AG04450 (cell line): ENCODE measurements around the gene THG1L. TPM values are rescaled to one million over a fixed set of nuclear protein-coding genes. Genes with fewer than 3 reads are reported as not detected.

ENCODE experiments used
- CTCF ChIA-PET: fragments of 300-600, 350-600 bp; formaldehyde crosslinking; extraction: SDS; loops from one replicate; lab custom pipeline; 2022; ENCODE audit warnings: antibody characterized with exemption, inconsistent platforms; lab: Charles Lee
- POLR2A ChIA-PET: fragments of 350-600 bp; formaldehyde crosslinking; extraction: SDS; loops from one replicate; lab custom pipeline; 2021; ENCODE audit warnings: antibody characterized with exemption, inconsistent platforms; lab: Yijun Ruan, JAX
- DNase-seq: peaks from one replicate; pipeline ENCODE4 v3.0.0-alpha.2; 2011; ENCODE audit warnings: low read depth, low spot score
- H3K27ac ChIP-seq: one replicate; pipeline ENCODE4 v1.5.1; 2012; ENCODE audit warnings: low read depth, low read length, control low read depth
- H3K27me3 ChIP-seq: one replicate; pipeline ENCODE4 v1.6.0; 2012; ENCODE audit warnings: low read length; ENCODE audit not compliant: control insufficient read depth, insufficient read depth
- H3K4me3 ChIP-seq: 2 replicates; pipeline ENCODE4 v1.5.1; 2011; ENCODE audit warnings: mild to moderate bottlenecking, low read depth, low read length, control low read depth
- H3K9me3 ChIP-seq: 2 replicates; pipeline ENCODE4 v1.5.1; 2012; ENCODE audit warnings: low read length; ENCODE audit not compliant: control insufficient read depth, insufficient read depth
- polyA plus RNA-seq: library from polyadenylated mRNA; depleted of rRNA; stranded (reverse); fragments of >200 nt; gene quantifications from 2 replicates; pipeline ENCODE4 v1.2.3, GENCODE V29; 2011
- TF ChIP-seq, protein P1 (sequence below): IDR thresholded peaks from 2 replicates; pipeline ENCODE4 v1.5.1; 2011; ENCODE audit warnings: low read depth, low read length, control low read depth, inconsistent platforms

Gene THG1L
- polyA plus RNA-seq, 1 experiment = 21.0 TPM

DNA sequence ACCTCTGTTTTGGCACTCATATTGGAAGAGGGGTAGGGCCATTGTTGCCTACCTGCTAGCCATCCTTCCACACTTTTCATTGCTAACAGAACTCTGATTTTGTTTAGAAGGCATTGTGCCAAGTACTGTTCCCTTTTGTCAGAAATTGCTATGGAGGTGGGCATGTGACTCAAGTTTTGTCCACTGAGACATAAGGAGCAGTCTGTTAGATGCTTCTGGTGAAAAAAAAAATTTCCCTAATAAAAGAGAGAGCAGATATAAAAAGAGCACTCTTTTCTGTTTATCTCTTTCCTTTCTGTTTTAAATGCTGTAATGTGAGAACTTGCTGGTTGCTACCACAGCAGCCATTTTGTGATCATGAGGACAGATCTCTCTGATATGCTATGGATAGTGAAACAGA lies 21.9 kb upstream of the THG1L start:
- Histone ChIP-seq H3K27me3 (no peaks in the 10 kb centered on the region), H3K4me3 (no peak overlapping the region), H3K27ac (no peak overlapping the region), H3K9me3 (no peaks in the 10 kb centered on the region)
- TF ChIP-seq, protein P1, sequence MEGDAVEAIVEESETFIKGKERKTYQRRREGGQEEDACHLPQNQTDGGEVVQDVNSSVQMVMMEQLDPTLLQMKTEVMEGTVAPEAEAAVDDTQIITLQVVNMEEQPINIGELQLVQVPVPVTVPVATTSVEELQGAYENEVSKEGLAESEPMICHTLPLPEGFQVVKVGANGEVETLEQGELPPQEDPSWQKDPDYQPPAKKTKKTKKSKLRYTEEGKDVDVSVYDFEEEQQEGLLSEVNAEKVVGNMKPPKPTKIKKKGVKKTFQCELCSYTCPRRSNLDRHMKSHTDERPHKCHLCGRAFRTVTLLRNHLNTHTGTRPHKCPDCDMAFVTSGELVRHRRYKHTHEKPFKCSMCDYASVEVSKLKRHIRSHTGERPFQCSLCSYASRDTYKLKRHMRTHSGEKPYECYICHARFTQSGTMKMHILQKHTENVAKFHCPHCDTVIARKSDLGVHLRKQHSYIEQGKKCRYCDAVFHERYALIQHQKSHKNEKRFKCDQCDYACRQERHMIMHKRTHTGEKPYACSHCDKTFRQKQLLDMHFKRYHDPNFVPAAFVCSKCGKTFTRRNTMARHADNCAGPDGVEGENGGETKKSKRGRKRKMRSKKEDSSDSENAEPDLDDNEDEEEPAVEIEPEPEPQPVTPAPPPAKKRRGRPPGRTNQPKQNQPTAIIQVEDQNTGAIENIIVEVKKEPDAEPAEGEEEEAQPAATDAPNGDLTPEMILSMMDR = no peak
- ChIA-PET CTCF (interaction anchor here (0.9 to 1.4 kb wide), 3 partner anchors 34 to 278 kb away, joined by 3 to 6 read pairs (median 4); partner anchors contain the start of gene LSM11), POLR2A (no interaction called here)
- DNase-seq = no peak

DNA sequence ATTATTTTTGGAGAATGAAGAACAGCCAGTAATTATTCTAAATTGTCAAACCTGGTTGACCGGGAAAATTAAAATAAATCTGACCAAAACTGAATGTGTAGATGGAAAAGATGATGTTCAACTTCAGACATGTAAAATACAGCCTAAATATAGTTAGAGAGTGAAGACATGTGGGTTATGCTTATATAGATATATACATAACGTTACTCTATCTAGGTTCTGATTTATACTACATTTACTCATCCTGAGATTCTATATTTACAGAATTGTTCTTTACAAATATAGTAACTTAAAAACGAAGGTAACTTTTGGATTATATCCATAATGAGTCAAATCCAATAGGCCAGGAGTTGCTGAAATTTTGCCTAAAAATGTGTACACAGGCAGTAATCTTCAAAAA lies 20.8 kb upstream of the THG1L start:
- ChIA-PET POLR2A (no interaction called here), CTCF (interaction anchor here (1.8 kb wide), 1 partner anchor 33 kb away, joined by 6 read pairs; the partner anchor contains the start of gene LSM11)
- Histone ChIP-seq H3K27me3 (no peaks in the 10 kb centered on the region), H3K27ac (no peak overlapping the region), H3K9me3 (no peaks in the 10 kb centered on the region), H3K4me3 (no peak overlapping the region)
- TF ChIP-seq, protein P1 = no peak
- DNase-seq = no peak

DNA sequence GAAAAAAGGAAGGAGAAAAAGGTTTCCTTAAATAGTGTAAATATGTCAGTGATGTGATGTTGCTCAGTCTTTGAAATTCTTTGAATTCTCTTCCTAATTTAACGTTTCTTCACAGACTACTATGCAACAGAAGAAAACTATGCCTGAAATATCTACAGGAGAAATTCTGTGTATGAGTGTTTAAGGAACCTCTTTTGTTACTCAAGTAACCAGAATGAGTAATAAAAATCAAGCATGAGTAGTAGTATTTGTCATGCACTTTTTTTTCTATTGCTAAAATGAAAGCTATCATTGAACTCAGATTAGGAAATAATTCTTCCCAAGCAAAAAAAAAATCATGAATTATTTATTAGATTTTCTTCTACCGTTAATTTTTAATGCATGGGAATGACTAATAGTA lies 20.3 kb upstream of the THG1L start:
- ChIA-PET POLR2A (interaction anchor here (0.9 kb wide), 1 partner anchor 161 kb away, joined by 3 read pairs; no protein-coding TSS in a partner anchor), CTCF (interaction anchor here (1.2 to 1.8 kb wide), 2 partner anchors 32 to 383 kb away, joined by 3 to 6 read pairs; partner anchors contain the start of gene LSM11)
- Histone ChIP-seq H3K27ac (no peak overlapping the region), H3K9me3 (no peaks in the 10 kb centered on the region), H3K27me3 (no peaks in the 10 kb centered on the region), H3K4me3 (no peak overlapping the region)
- DNase-seq = no peak
- TF ChIP-seq, protein P1 = no peak

DNA sequence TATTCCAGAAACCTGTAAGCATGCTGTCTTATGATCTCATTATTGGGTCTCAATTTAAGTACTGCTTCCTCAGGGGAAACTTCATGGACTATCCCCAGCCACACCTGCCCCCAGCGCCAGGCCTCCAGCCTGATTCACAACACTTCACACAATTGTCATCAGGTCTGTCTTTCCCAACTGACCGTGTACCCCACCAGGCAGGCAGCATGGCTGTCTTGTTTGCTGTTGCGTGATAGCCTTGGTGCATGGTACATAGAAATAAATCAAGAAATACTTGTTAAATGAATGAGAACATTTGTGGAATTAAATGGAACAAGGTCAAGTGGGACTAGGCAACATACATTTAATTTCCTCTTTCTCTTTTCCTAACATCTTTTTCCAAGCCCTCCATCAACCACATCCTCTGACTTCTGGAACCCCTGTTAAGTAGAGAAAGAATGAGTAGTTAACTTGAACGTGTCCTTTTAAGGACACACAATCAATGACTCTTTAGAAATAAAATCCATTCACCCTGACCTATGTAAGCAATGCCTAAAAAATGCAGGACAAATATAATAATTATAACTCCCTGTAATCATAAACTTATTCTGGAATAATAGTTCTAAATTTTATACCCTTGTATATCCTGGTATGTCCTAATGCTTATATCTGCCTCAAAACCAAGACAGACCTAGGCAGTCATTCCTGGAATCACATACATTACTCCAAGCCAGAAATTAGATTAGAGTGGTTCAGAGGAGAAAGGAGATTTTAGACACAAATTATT lies 17.2 kb upstream of the THG1L start:
- no peak for DNase-seq
- Histone ChIP-seq H3K4me3 (no peak overlapping the region), H3K9me3 (no peaks in the 10 kb centered on the region), H3K27ac (no peak overlapping the region), H3K27me3 (no peaks in the 10 kb centered on the region)
- POLR2A ChIA-PET = no interaction called here
- CTCF ChIA-PET = no interaction called here
- TF ChIP-seq, protein P1 = no peak

DNA sequence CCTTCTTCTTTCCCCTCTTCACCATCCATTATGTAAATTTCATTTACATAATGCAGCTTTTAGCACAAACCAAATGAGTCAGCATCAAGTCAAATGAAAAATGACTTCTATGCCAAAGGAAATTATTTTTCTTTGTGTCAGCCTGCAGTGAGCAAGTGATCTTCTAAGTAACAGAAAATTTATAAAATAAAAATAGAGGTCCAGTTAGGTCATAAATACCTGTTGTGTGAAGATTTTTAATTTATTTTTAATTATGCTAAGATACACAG lies 16.7 kb upstream of the THG1L start:
- Histone ChIP-seq H3K27ac (no peak overlapping the region), H3K9me3 (no peaks in the 10 kb centered on the region), H3K27me3 (no peaks in the 10 kb centered on the region), H3K4me3 (no peak overlapping the region)
- ChIA-PET POLR2A (no interaction called here), CTCF (no interaction called here)
- no peak for DNase-seq
- TF ChIP-seq, protein P1 = no peak
